ENCODE results near the gene AMBP.
A peak's percentile ranks its signal among the peaks of the same experiment; 100 is the strongest.

Gene AMBP

DNA sequence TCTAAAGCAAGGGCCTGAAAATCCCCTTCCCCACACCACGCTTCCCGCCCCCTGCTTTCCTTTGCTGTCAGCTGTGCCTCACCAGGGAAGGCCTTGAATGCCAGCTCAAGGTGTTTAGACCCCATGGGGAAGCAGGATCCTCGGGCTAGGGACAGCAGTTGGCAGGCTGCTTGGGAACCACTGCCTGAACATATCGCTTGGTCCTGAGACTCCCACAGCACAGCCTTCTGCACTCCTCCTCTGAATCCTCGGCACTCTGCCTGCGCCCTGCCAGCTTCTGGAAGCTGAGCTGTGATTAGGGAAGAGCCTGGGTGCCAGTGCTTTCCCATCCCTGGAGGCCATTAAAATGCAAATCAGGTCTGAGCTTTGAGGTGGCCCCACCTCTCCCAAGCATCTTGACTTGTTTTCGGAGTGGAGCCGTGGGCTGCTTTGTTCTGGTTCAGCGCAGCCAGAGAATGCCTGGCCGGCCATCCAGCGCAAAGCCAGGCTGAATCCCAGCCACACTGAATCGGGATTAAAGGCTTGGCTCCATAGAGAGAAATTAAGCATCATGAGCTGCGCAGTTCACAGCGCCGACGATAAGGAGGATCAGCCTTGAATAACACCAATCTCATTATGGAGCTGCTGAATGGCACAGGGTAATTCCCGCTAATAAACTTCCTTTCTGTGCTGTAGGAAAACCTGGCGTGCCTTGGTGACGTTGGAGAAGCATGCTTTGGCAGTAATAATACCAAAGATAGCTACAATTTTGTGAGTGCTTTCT lies 40.0 kb downstream of the AMBP start:
- Mint-ChIP-seq H3K27me3 (no peaks in the 10 kb centered on the region), H3K9me3 (no peaks in the 10 kb centered on the region), H3K27ac (peak overlapping the region in 1 of 2 donors; percentile 59), H3K4me1 (no peaks in the 10 kb centered on the region), H3K4me3 (no peak overlapping the region)
- ATAC-seq: no peak
- no peak for DNase-seq

DNA sequence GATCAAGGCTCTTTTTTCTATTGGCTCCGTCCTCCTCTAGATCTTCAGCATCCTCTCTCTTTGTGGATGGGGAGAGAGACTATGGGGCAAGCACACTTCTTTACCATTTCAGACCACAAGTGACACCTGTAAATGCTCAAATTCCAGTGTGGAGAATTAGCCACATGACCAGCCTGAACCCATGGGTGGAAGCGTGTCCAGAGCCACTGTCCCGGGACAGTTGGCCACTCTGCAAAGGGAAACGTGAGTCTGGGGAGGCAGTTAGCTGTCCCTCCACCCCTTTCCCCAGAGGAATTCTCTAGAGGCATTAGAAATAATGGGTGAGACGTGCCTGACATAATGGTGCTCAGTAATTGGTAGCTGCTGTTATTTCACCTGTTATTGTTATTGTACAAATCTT lies 40.9 kb downstream of the AMBP start:
- no peak for DNase-seq
- Mint-ChIP-seq H3K27me3 (no peaks in the 10 kb centered on the region), H3K4me1 (no peaks in the 10 kb centered on the region), H3K27ac (no peak overlapping the region), H3K9me3 (no peaks in the 10 kb centered on the region), H3K4me3 (no peak overlapping the region)
- ATAC-seq: no peak

DNA sequence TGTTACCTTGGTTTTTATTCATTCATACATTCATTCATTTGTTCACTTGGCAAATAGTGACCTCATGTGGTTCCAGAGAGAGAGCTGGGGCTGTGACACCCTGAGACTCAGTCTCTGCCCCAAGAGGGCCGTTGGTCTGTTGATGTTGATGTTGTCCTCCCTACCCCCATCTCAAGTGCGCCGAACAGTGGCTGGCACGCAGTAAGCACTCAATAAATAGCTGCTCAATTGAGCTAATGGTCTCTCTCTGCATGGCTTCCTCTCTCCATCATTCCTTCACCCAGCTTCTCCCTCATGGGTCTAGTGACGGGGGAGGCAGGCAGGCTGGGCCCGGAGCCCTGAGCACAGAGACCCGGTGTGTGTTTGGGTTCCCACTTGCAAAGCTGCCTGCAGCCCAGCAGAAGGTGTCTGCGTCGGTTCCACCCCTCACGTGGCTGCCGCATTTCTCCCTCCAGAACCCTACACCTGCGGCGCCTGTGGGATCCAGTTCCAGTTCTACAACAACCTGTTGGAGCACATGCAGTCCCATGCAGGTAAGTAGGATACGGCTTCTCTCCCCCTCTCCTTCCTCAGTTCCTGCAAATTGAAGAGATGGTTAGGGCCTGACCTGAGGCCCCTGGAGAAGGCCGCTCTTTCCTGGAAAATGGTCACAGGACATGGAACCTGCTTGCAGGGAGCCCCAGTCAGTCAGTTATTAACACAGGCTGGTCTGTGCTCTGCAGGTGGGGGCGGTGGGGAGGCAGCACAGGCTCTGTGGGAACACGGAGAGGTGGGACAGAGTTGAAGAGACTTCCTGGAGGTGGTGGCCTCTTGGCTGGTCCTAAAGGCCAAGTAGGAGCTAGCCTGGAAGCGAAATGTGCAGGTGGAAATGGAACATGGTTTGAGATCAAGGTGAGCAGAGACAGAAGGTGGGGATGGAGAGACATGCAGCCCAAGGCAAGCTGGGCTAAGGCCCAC lies 42.0 kb downstream of the AMBP start:
- DNase-seq: no peak
- no peak for ATAC-seq
- no peaks in the 10 kb centered on the region for H3K27me3 Mint-ChIP-seq
- H3K4me1 Mint-ChIP-seq: no peaks in the 10 kb centered on the region
- H3K27ac Mint-ChIP-seq: peak overlapping the region in 1 of 2 donors; percentile 62
- no peaks in the 10 kb centered on the region for H3K9me3 Mint-ChIP-seq
- H3K4me3 Mint-ChIP-seq: no peak overlapping the region

DNA sequence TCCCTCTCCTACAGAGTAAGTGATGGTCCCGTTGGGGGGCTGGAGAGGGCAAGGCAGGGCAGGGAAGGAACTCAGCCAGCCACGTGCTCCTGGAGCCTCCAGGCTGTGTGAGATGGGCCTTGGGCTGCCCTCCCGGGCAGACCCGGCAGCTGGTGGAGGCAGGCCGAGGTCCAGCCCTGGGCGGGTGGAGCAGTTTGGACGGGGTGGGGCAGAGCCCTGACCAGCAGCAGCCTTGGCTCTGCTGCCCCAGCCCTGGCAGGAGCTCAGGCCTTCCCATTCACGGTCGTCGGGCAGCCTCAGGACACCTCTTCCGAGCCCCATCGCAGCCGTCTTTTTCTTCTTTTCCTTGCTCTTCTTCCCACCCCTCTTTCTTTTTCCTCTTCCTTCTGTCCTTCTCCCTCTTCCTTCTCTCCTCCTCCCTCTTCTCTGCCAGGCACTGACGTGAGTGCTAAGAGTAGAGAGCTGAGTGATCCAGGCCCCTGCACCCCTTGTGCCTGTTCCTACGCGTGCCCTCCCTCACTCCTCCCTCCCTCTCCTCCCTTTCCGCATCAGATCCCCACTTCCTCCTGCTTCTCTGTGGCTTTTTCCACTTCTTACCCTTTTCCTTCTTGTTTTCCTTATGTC lies 42.8 kb downstream of the AMBP start:
- H3K9me3 Mint-ChIP-seq: no peaks in the 10 kb centered on the region
- no peaks in the 10 kb centered on the region for H3K27me3 Mint-ChIP-seq
- DNase-seq (no peak), ATAC-seq (no peak)
- peak overlapping the region in 1 of 2 donors; percentile 62 for H3K27ac Mint-ChIP-seq
- no peak overlapping the region for H3K4me3 Mint-ChIP-seq
- H3K4me1 Mint-ChIP-seq: no peaks in the 10 kb centered on the region

DNA sequence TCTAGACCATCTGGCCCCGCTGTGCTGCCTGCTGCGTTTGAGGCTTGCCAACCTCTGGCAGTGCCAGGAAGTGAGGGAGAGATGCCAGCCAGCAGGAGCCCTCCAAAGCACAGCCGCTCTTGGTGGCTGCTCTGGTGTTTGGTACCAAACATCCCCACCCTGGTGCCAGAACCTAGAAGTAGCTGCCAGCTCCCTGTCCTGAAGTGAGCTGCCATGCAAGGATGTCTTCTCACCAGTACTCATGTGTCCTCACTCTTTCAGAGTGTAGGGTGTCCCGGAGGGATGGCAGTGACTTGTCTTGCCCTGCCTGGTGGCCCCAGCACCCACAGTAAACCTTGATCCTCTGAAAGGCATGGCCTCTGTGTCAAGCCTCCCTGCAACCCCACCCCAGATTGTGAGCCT lies 43.4 kb downstream of the AMBP start:
- H3K9me3 Mint-ChIP-seq: no peaks in the 10 kb centered on the region
- H3K27ac Mint-ChIP-seq: no peak overlapping the region
- no peak overlapping the region for H3K4me3 Mint-ChIP-seq
- no peak for DNase-seq
- H3K27me3 Mint-ChIP-seq: no peaks in the 10 kb centered on the region
- no peaks in the 10 kb centered on the region for H3K4me1 Mint-ChIP-seq
- ATAC-seq: peak; percentile 27

DNA sequence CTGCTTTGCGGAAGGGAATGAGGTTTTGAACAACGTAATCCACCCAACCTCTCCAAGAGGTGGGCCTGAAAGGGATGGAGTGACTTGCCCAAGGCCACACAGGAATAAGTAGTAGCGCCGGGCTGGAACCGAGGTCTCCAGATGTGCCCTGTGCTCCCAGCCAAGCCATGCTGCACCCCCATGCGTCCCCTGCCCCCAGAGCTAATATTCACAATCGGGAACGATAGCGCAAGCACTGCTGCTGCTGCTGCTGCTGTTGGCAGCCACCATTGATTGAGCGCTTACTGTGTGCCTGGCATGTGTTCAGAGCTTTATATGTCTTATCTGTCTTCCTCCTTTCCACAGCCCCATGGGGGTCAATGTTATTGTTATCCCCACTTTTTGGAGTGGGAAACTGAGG lies 43.9 kb downstream of the AMBP start:
- DNase-seq: no peak
- no peaks in the 10 kb centered on the region for H3K27me3 Mint-ChIP-seq
- no peak for ATAC-seq
- H3K9me3 Mint-ChIP-seq: no peaks in the 10 kb centered on the region
- H3K4me1 Mint-ChIP-seq: no peaks in the 10 kb centered on the region
- no peak overlapping the region for H3K27ac Mint-ChIP-seq
- no peak overlapping the region for H3K4me3 Mint-ChIP-seq

DNA sequence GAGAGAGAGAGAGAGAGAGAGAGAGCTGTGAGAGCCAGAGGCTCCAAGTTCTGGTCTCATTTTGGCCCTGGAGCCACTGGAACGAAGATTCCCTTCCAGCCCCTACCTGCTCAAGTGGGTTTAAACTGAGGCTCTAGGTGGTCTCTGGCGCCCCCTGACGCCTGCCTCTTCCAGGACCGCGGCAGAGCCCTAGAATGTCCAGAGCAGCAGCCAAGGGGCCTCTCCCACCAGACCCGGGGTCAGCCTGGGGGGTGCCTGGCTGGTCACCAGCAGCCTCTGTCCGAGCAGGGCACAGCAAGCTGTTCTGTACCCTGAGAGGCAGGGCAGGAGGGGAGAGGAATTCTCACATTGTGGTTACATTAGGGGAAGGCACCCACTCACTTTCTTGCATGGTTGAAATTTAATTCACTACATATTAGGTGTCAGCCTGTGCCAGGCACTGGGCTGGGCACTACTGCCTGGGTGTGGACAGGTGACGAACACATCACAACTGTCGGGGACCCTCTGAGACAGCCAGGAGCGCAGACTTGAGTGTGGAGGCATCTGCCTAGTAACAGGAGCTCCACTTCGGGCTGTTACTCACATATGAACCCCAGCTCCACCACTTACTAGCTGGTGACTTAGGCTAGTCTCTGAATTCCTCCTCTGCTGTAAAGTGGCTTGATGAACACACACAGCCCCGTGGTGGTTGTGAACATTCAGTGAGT lies 44.5 kb downstream of the AMBP start:
- H3K27me3 Mint-ChIP-seq: no peaks in the 10 kb centered on the region
- DNase-seq (no peak), ATAC-seq (peak; percentile 46)
- peak overlapping the region in 1 of 2 donors; percentile 92 for H3K27ac Mint-ChIP-seq
- H3K4me1 Mint-ChIP-seq: no peaks in the 10 kb centered on the region
- no peak overlapping the region for H3K4me3 Mint-ChIP-seq
- H3K9me3 Mint-ChIP-seq: no peaks in the 10 kb centered on the region

DNA sequence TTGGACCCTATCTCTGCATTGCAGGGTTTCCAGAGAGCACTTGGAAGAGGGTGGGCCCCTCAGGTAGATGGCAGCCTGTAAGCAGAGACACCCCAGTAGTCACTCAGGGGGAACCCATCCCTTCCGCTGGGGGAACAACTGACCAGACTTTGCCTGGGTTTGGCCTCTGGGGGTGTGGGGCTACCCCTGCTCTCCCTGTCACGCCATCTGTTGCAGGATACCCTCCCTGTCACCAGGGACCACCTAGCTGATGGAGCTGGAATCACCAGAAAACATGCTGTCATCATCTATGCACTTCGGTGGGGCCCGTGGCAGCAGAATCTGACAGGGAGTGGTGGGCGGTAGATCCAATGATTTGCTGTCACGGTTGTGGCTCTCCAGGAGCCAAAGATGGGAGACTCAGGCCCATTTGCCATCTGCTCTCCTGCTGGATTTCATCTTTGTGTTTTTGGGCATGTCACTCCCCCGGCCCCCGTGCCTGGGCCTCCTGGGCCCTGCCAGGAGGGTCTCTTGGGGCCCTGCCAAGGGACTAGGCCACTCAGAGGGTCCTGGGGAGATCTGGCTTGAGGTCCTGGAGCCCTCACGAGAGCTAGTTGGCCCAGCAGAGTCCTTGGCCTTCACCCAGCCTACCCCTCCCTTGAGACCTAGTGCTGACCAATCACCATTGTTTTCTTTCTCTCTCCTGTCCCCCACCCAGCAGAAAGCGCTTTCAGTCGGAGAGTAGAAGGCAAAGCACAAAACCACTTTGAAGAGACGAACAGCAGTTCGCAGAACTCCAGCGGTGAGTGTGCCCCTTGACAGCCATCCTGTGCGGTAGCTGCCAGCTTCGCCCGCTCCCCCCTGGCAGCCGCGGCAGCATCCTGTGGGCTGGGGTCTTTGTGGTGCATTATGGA lies 45.9 kb downstream of the AMBP start:
- Mint-ChIP-seq H3K4me3 (no peak overlapping the region), H3K4me1 (no peaks in the 10 kb centered on the region), H3K27me3 (no peaks in the 10 kb centered on the region), H3K9me3 (no peaks in the 10 kb centered on the region), H3K27ac (no peak overlapping the region)
- DNase-seq (no peak), ATAC-seq (no peak)

DNA sequence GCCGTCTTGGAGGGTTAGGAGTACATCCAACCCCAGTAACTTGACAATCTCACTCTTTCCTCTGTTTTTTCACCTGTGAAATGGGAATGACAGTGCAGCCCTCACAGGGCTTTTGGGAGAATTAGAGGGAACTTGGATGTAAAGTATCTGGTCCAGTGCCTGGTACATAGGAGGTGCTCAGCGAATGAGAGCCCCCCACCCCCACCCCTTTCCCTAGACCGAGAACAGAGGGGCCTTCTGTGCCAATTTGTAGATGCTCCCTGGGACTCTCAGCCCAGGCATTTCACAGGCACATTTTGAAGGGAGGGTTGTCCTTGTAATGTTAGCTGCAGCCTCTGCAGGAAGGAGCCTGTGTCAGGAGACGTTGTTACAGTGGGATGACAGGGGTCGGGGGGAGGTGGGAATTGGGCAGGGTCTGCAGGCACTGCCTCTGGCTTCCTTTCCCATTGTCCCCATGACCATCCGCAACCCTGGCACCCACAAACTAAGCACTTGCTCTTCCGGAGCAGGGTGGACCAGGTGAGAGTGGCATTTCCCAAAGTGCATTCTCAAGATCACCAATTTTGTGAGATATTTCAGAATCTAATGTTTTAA lies 47.0 kb downstream of the AMBP start:
- no peak for ATAC-seq
- Mint-ChIP-seq H3K9me3 (no peaks in the 10 kb centered on the region), H3K27ac (no peak overlapping the region), H3K27me3 (no peaks in the 10 kb centered on the region), H3K4me3 (no peak overlapping the region), H3K4me1 (no peaks in the 10 kb centered on the region)
- no peak for DNase-seq

DNA sequence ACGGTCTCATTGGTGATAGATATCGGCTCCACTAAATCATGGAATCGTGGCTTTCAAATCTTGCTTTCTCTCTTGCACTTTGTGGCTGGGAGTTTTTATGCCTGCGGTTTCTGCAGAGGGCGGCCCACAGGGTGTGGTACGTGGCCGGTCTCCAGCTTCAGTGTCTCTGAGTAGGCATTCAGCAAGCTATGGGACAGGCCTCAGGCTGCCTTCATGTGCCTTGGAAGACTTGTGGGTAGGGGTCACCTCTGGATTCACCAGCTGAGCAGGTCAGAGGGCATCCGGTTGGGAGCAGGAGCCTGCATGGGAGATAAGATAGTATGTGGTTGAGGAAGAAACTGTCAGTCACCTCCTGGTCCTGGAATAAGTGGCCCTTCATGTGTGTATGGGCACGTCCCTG lies 47.7 kb downstream of the AMBP start:
- peaks cover 0 to 7% of the 10 kb centered on the region in 2 donors for H3K9me3 Mint-ChIP-seq
- H3K4me1 Mint-ChIP-seq: no peaks in the 10 kb centered on the region
- ATAC-seq: no peak
- no peak for DNase-seq
- no peak overlapping the region for H3K27ac Mint-ChIP-seq
- H3K4me3 Mint-ChIP-seq: no peak overlapping the region
- H3K27me3 Mint-ChIP-seq: no peaks in the 10 kb centered on the region

DNA sequence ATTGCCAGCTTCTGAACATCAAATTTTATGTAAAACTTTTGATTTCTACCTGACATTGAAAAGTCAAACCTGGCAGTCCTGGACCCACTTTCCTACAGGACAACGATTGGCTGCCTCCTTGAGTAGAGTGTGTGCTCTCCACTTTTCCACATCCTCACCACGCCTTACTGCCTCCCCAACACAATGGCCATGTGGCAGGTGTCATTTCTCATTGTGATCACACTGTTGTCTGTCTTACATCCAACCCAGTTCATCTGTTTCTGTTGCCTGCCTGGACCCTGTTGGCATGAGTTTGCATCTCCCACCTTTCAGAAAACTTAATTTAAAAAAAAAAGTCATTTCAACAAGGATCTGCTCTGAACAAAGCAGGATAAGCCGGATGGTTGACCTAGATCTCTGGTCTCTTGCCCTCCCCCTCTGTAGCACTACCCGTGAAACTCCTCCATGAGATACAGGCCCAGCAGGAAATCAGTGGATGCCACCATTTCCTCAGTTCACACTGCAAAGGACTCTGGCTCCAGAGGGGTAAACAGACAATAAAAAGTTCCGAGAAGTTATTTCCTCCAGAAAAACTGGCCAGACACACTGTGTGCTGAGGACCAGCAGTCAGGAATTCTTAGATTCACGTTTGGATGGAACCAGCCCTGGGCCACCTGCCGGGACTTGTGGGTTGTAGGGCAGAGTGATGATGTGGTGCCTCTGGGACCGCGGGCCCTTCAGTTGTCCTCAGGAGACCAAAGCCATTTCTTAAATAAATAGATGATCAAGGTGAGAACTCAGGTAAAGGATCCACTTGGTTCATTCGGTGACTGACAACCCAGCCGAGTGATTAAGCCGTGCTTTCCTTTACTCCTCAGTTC lies 48.6 kb downstream of the AMBP start:
- Mint-ChIP-seq H3K9me3 (peaks cover 5 to 14% of the 10 kb centered on the region in 2 donors), H3K27ac (no peak overlapping the region), H3K4me1 (no peaks in the 10 kb centered on the region), H3K4me3 (no peak overlapping the region), H3K27me3 (no peaks in the 10 kb centered on the region)
- DNase-seq: no peak
- ATAC-seq: no peak

DNA sequence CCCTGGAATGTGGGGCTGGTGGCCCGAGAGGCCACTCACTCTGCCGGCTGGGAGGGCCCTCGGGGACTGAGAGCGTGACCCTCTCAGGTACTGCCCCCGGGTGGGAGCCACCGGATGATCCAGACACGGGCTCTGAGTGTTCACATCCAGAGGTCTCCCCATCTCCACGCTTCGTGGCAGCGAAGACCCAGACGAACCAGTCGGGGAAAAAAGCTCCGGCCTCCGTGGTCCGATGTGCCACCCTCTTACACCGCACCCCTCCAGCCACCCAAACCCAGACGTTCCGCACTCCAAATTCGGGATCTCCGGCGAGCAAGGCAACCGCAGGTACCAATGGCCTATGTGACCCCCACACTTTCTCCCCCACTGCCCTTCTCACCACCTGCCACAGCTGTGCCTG lies 49.5 kb downstream of the AMBP start:
- H3K27me3 Mint-ChIP-seq: no peaks in the 10 kb centered on the region
- ATAC-seq (peak; percentile 27), DNase-seq (no peak)
- peak overlapping the region in 1 of 2 donors; percentile 90 for H3K27ac Mint-ChIP-seq
- no peak overlapping the region for H3K4me3 Mint-ChIP-seq
- H3K4me1 Mint-ChIP-seq: no peaks in the 10 kb centered on the region
- peaks cover 13 to 21% of the 10 kb centered on the region in 2 donors for H3K9me3 Mint-ChIP-seq

DNA sequence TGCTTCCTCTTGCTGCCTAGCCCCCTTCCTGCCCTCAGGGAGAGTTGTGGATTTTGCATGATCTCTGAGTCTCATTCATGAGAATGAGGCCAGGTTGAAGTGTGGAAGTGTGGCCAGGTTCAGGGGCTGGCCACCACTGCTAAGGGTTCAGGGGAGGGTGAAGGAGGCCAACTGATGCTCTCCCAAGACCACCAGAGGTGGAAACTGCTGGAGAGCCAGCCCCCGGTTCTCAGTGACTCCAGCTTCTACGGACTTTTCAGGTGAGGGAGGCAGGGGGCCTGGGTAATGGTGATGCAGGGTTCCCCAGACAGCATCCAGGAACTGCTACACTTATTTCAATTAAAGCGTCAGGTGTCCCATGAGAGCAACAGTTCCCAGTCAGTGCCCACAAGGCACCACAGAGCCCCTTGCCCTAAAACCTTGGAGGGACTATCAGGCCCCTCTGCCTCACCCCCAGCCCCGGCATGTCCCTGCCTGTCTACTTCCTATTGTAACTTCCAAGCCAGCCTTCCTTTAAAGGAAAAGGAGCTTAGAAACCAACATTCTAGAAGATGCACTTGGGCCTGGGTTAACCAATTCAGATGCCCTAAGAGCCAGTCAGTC lies 50.1 kb downstream of the AMBP start:
- no peak for ATAC-seq
- DNase-seq: no peak
- no peak overlapping the region for H3K27ac Mint-ChIP-seq
- H3K9me3 Mint-ChIP-seq: peaks cover 17 to 21% of the 10 kb centered on the region in 2 donors
- H3K4me3 Mint-ChIP-seq: no peak overlapping the region
- H3K27me3 Mint-ChIP-seq: no peaks in the 10 kb centered on the region
- H3K4me1 Mint-ChIP-seq: no peaks in the 10 kb centered on the region
